ENCODE results near the gene COLEC11. TPM values are rescaled to one million over a fixed set of nuclear protein-coding genes. Genes with fewer than 3 reads are reported as not detected.
"Not testable (repeated sequence)": the region's sequence is repeated elsewhere in the genome, so short reads cannot be mapped to it uniquely, and the experiment has no call there.

Gene COLEC11
- total RNA-seq, 1 experiment from 2014 or later: 1.3 TPM

DNA sequence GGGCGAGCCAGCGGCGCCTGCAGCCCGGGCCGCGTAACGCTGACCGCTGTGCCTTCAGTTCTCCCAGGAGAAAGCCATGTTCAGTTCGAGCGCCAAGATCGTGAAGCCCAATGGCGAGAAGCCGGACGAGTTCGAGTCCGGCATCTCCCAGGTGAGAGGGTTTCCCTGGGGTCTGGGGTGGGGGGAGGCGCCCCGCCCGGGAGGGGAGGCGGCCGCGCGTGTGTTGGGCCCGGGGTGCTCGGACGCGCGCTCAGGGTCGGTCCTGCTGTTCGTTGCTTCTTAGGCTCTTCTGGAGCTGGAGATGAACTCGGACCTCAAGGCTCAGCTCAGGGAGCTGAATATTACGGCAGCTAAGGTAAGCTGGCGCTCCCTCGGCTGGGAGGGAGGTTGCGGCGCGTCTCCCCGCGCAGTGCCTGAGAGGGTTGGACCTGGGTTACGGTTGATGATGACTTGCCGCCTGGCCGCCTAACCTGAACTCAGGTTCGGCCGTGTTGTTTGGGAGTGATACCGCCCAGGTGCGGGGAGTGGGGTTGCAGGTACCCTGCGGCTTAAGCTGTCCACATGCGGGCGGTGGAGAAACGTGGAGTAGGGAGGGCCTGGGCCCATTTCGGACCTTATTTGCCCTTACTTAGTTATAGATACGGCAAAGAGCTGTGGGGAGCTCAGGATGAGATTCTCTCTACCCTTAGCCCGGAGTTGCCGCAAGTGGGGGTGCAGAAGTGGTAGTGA is 19.2 kb upstream of the COLEC11 start:
- no peaks in the 10 kb centered on the region for H3K27me3 Mint-ChIP-seq (ENCODE audit: low read depth)
- TF ChIP-seq NFE2L1 (CRISPR knock-in tag; IDR thresholded peaks at IDR 0.05): no peak
- TF ChIP-seq, protein P1, sequence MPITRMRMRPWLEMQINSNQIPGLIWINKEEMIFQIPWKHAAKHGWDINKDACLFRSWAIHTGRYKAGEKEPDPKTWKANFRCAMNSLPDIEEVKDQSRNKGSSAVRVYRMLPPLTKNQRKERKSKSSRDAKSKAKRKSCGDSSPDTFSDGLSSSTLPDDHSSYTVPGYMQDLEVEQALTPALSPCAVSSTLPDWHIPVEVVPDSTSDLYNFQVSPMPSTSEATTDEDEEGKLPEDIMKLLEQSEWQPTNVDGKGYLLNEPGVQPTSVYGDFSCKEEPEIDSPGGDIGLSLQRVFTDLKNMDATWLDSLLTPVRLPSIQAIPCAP (CRISPR knock-in tag; IDR thresholded peaks at IDR 0.05): peak; percentile 79; the same call in 1 of the 2 replicates
- H3K27ac Mint-ChIP-seq: peak overlapping the region; percentile 97
- H3K9me3 Mint-ChIP-seq: no peaks in the 10 kb centered on the region
- peaks cover 32% of the 10 kb centered on the region for H3K4me1 Mint-ChIP-seq
- ATAC-seq (no peak), DNase-seq (ENCODE audit: low spot score) (no peak)
- CTCF ChIA-PET: no interaction called here
- POLR2A ChIA-PET: interaction anchor here (0.8 to 1.7 kb wide), 2 partner anchors 13 to 18 kb away, joined by 3 to 8 read pairs; partner anchors contain the start of gene RNASEH1
- peak overlapping the region; percentile 98 for H3K4me3 Mint-ChIP-seq
- peaks cover 51% of the 10 kb centered on the region for H3K36me3 Mint-ChIP-seq

DNA sequence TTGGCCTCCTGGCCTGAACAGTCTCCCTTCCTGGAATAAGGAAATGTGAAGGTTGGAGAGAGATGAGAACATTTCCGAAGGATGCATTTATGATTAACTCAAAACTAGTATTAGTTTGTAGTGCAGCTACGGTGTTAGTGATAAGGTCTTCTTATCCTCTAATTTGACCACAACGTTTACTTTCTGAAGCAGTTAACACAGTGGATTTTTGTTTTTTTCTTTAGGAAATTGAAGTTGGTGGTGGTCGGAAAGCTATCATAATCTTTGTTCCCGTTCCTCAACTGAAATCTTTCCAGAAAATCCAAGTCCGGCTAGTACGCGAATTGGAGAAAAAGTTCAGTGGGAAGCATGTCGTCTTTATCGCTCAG is 18.7 kb upstream of the COLEC11 start:
- Mint-ChIP-seq H3K4me3 (peak overlapping the region; percentile 98), H3K27ac (peak overlapping the region; percentile 97), H3K4me1 (peaks cover 32% of the 10 kb centered on the region), H3K36me3 (peaks cover 57% of the 10 kb centered on the region)
- DNase-seq (ENCODE audit: low spot score); H3K9me3 Mint-ChIP-seq; H3K27me3 Mint-ChIP-seq (ENCODE audit: low read depth); ATAC-seq; CTCF ChIA-PET: not testable (repeated sequence)
- POLR2A ChIA-PET: interaction anchor here (0.8 to 1.7 kb wide), 2 partner anchors 14 to 18 kb away, joined by 3 to 8 read pairs; partner anchors contain the start of gene RNASEH1

DNA sequence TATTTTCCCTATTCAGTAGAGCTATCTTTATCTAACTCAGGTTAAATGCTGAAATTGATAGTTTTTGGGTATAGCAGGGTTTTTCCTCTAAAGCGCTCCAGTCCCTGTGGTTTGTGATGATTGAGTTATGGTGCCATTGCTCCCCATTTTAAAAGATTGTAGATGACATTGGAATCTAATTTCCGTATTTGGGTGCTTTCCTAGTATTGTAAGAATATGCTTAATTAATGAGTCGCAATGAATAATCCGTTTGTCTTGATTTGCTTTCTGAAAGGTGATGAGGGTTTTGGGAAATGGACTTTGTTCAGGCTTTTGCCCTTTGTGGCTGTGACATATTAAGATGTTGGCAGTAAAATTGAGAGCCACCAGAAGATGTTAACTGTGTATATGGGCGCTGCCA is 15.9 kb upstream of the COLEC11 start:
- Mint-ChIP-seq H3K36me3 (peaks cover 80% of the 10 kb centered on the region), H3K9me3 (no peaks in the 10 kb centered on the region), H3K4me1 (peaks cover 32% of the 10 kb centered on the region), H3K27me3 (ENCODE audit: low read depth) (no peaks in the 10 kb centered on the region), H3K27ac (peak overlapping the region; percentile 42; the same call in 1 of the 2 replicates), H3K4me3 (peak overlapping the region; percentile 4; the same call in 1 of the 2 replicates)
- ChIA-PET POLR2A (interaction anchor here (0.9 kb wide), 1 partner anchor 21 kb away, joined by 3 read pairs; the partner anchor contains the start of gene RNASEH1), CTCF (no interaction called here)
- DNase-seq (ENCODE audit: low spot score): no peak
- no peak for TF ChIP-seq HMGA2 (CRISPR knock-in tag; IDR thresholded peaks at IDR 0.05)
- no peak for ATAC-seq

DNA sequence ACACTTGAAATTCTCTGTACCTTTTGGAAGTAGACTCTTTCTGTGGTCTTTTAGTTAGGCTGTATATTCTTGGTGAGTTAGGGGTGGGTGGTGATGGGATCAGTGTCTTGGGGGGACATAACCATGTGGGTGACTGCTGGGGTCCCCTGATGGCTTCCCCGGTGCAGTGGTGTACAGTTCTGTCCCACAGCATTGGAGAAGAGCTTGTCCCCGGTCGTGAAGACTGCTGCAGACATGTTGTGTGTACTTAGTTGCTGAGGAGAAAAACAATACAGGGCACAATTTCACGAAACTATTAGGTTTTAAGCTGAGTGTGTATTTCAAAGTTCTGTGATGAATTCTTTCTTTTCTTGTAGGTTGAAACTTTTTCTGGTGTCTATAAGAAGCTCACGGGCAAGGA is 14.5 kb upstream of the COLEC11 start:
- POLR2A ChIA-PET: interaction anchor here (0.6 kb wide), 1 partner anchor 33 kb away, joined by 5 read pairs; no protein-coding TSS in a partner anchor

DNA sequence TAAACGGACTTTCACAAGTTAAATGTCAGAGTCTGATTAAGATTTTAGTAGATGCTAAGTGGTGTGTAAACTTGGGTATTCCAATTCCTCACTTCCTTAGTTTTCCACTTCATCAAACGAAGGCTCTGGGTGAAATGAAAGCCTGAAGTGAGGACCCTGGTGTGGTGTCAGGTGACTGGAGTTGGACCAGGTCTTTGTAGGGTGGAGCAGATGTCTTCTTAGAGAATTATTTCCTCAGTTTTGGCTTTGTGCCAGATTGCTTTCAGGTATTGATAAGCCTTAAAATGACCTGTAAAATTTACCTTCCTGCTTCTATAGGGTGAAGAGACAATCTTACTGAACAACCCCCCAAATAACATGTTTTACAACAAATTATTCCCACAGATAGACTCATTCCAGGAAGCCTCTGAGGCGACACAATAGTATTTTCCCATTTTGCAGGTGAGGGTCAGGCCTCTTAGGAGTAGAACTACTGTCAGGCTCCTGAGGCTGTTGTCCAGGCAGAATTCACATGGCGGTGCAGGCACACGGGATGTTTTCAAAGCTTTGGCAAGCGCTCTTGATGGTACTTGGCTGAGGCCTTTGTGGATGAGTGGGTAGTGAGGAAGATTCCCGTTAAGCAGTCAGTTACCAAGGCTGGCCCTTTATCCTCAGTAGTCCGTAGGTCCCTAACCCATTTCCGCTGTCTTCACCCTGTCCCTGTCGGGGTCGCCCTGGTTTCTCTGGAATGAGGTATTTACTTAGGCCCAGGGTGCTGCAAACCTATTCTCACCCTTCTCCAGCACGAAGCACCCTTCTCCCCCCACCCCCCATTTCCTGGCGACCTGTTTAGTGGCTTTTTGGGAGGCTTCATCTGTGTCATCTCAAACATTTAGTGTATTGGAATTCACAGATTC is 13.3 kb upstream of the COLEC11 start:
- ChIA-PET POLR2A (no interaction called here), CTCF (no interaction called here)
- DNase-seq (ENCODE audit: low spot score) (no peak), ATAC-seq (peak; percentile 42)
- Mint-ChIP-seq H3K36me3 (peaks cover 77% of the 10 kb centered on the region), H3K4me1 (peaks cover 24% of the 10 kb centered on the region), H3K27me3 (ENCODE audit: low read depth) (no peaks in the 10 kb centered on the region), H3K27ac (peak overlapping the region; percentile 24; the same call in 1 of the 2 replicates), H3K4me3 (no peak overlapping the region), H3K9me3 (no peaks in the 10 kb centered on the region)
- TF ChIP-seq, protein P2, sequence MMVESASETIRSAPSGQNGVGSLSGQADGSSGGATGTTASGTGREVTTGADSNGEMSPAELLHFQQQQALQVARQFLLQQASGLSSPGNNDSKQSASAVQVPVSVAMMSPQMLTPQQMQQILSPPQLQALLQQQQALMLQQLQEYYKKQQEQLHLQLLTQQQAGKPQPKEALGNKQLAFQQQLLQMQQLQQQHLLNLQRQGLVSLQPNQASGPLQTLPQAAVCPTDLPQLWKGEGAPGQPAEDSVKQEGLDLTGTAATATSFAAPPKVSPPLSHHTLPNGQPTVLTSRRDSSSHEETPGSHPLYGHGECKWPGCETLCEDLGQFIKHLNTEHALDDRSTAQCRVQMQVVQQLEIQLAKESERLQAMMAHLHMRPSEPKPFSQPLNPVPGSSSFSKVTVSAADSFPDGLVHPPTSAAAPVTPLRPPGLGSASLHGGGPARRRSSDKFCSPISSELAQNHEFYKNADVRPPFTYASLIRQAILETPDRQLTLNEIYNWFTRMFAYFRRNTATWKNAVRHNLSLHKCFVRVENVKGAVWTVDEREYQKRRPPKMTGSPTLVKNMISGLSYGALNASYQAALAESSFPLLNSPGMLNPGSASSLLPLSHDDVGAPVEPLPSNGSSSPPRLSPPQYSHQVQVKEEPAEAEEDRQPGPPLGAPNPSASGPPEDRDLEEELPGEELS (CRISPR knock-in tag; IDR thresholded peaks at IDR 0.05): no peak
- TF ChIP-seq, protein P3, sequence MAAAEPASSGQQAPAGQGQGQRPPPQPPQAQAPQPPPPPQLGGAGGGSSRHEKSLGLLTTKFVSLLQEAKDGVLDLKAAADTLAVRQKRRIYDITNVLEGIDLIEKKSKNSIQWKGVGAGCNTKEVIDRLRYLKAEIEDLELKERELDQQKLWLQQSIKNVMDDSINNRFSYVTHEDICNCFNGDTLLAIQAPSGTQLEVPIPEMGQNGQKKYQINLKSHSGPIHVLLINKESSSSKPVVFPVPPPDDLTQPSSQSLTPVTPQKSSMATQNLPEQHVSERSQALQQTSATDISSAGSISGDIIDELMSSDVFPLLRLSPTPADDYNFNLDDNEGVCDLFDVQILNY (CRISPR knock-in tag; IDR thresholded peaks at IDR 0.05): no peak
- TF ChIP-seq, protein P4, sequence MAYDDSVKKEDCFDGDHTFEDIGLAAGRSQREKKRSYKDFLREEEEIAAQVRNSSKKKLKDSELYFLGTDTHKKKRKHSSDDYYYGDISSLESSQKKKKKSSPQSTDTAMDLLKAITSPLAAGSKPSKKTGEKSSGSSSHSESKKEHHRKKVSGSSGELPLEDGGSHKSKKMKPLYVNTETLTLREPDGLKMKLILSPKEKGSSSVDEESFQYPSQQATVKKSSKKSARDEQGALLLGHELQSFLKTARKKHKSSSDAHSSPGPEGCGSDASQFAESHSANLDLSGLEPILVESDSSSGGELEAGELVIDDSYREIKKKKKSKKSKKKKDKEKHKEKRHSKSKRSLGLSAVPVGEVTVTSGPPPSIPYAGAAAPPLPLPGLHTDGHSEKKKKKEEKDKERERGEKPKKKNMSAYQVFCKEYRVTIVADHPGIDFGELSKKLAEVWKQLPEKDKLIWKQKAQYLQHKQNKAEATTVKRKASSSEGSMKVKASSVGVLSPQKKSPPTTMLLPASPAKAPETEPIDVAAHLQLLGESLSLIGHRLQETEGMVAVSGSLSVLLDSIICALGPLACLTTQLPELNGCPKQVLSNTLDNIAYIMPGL (CRISPR knock-in tag; IDR thresholded peaks at IDR 0.05): no peak
- no peak for TF ChIP-seq FOXK1 (CRISPR knock-in tag; IDR thresholded peaks at IDR 0.05)
- TF ChIP-seq ZNF396 (CRISPR knock-in tag; IDR thresholded peaks at IDR 0.05; ENCODE audit: borderline replicate concordance): no peak
- TF ChIP-seq GRHL2 (CRISPR knock-in tag; IDR thresholded peaks at IDR 0.05; ENCODE audit: insufficient replicate concordance, severe bottlenecking): no peak
- TF ChIP-seq, protein P5, sequence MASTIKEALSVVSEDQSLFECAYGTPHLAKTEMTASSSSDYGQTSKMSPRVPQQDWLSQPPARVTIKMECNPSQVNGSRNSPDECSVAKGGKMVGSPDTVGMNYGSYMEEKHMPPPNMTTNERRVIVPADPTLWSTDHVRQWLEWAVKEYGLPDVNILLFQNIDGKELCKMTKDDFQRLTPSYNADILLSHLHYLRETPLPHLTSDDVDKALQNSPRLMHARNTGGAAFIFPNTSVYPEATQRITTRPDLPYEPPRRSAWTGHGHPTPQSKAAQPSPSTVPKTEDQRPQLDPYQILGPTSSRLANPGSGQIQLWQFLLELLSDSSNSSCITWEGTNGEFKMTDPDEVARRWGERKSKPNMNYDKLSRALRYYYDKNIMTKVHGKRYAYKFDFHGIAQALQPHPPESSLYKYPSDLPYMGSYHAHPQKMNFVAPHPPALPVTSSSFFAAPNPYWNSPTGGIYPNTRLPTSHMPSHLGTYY (CRISPR knock-in tag; IDR thresholded peaks at IDR 0.05): no peak
- TF ChIP-seq ELF4 (CRISPR knock-in tag; IDR thresholded peaks at IDR 0.05; ENCODE audit: low read depth): no peak

More for the DNA sequence above, 14.5 kb upstream of the COLEC11 start:
- Mint-ChIP-seq H3K9me3 (no peaks in the 10 kb centered on the region), H3K27me3 (ENCODE audit: low read depth) (no peaks in the 10 kb centered on the region), H3K36me3 (peaks cover 85% of the 10 kb centered on the region), H3K4me3 (no peak overlapping the region), H3K27ac (no peak overlapping the region), H3K4me1 (peaks cover 32% of the 10 kb centered on the region)
- CTCF ChIA-PET: no interaction called here
- DNase-seq (ENCODE audit: low spot score) (no peak), ATAC-seq (no peak)
- 0 out of 2 replicates have a peak, but pooled peaks have one; percentile 37 for TF ChIP-seq EMX1 (CRISPR knock-in tag; IDR thresholded peaks at IDR 0.05)
- no peak for TF ChIP-seq ZNF138 (CRISPR knock-in tag; conservative IDR thresholded peaks at IDR 0.05)
